ENCODE data around the gene CMSS1.

Gene CMSS1

DNA sequence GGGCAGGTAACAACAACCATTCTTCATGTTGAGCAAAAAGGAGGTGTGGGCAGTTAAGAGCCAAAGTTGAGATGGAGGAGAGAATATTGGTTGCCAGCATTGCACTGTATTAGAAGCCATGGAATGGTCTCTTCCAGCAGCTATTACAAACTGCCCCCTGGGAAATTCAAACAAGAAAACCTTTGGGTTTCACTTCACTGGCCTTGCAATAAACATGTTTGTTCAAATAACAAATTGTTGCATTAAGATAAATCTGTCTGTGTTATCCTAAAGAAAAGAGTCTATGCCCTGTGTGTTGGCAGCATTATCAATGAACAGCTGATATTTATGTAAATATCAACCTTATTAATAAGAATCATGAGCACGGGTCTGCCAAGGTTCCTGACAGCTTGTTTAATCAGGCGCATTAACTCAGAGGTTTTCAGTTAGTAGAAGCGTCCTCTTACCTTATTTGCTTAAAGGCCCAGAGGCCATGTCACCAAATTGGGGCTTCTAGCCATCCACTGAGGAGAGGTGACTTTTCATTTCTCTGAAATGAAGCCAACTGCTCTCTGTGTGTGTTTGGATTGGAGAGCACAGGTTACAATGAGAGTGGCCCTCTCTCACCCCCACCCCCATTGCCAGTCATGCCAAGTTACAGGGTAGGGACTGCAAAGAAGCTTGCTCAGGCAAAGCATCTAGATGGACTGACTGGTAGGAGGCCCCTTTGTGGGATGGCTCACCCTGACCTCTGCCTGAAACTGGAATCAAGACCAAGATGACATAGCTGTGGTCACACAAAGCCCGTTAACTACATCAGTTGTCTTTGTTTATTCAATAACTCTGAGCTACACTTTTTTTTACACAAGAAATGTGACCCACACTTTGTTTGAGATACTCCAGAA is 286.1 kb downstream of the CMSS1 start:
- Histone ChIP-seq H3K4me3 (ENCODE audit: low read depth, low read length) (no peak overlapping the region), H3K4me1 (peaks cover 21% of the 10 kb centered on the region), H3K9me3 (ENCODE audit: control insufficient read depth, low read length) (no peaks in the 10 kb centered on the region), H3K4me2 (ENCODE audit: low read length) (no peak overlapping the region), H3K9ac (no peak overlapping the region), H2AFZ (no peak overlapping the region), H3K27me3 (ENCODE audit: control insufficient read depth, insufficient read depth, low read length) (no peaks in the 10 kb centered on the region), H3K79me2 (no peaks in the 10 kb centered on the region), H3K27ac (no peak overlapping the region), H3K36me3 (ENCODE audit: control insufficient read depth, insufficient read depth, low read length) (no peaks in the 10 kb centered on the region)
- no peak for TF ChIP-seq CTCF (IDR thresholded peaks at IDR 0.05)

GRCh38 chr3:100104442-100104798 is 286.8 kb downstream of the CMSS1 start:
- H3K4me3 ChIP-seq (ENCODE audit: low read depth, low read length), result no peak overlapping the region
- H3K4me2 ChIP-seq (ENCODE audit: low read length), result no peak overlapping the region
- H3K79me2 ChIP-seq, result no peaks in the 10 kb centered on the region
- no peaks in the 10 kb centered on the region for H3K27me3 ChIP-seq (ENCODE audit: control insufficient read depth, insufficient read depth, low read length)
- H3K9me3 ChIP-seq (ENCODE audit: control insufficient read depth, low read length), result no peaks in the 10 kb centered on the region
- H3K4me1 ChIP-seq, result peaks cover 20% of the 10 kb centered on the region
- no peak overlapping the region for H2AFZ ChIP-seq
- H3K36me3 ChIP-seq (ENCODE audit: control insufficient read depth, insufficient read depth, low read length), result no peaks in the 10 kb centered on the region
- no peak for TF ChIP-seq CTCF (IDR thresholded peaks at IDR 0.05)
- H3K27ac ChIP-seq, result no peak overlapping the region
- no peak overlapping the region for H3K9ac ChIP-seq

GRCh38 chr3:100104817-100105413 is 287.3 kb downstream of the CMSS1 start:
- Histone ChIP-seq H3K9me3 (ENCODE audit: control insufficient read depth, low read length) (no peaks in the 10 kb centered on the region), H3K4me1 (peaks cover 20% of the 10 kb centered on the region), H3K9ac (no peak overlapping the region), H3K79me2 (no peaks in the 10 kb centered on the region), H3K4me2 (ENCODE audit: low read length) (no peak overlapping the region), H3K27ac (no peak overlapping the region), H3K27me3 (ENCODE audit: control insufficient read depth, insufficient read depth, low read length) (no peaks in the 10 kb centered on the region), H2AFZ (no peak overlapping the region), H3K36me3 (ENCODE audit: control insufficient read depth, insufficient read depth, low read length) (no peaks in the 10 kb centered on the region), H3K4me3 (ENCODE audit: low read depth, low read length) (no peak overlapping the region)
- TF ChIP-seq CTCF (IDR thresholded peaks at IDR 0.05), result no peak

- Histone ChIP-seq H3K27me3 (ENCODE audit: control insufficient read depth, insufficient read depth, low read length) (no peaks in the 10 kb centered on the region), H2AFZ (no peak overlapping the region), H3K4me1 (peaks cover 20% of the 10 kb centered on the region), H3K4me2 (ENCODE audit: low read length) (no peak overlapping the region), H3K79me2 (no peaks in the 10 kb centered on the region), H3K4me3 (ENCODE audit: low read depth, low read length) (no peak overlapping the region), H3K27ac (no peak overlapping the region), H3K36me3 (ENCODE audit: control insufficient read depth, insufficient read depth, low read length) (no peaks in the 10 kb centered on the region), H3K9me3 (ENCODE audit: control insufficient read depth, low read length) (no peaks in the 10 kb centered on the region), H3K9ac (no peak overlapping the region)
- TF ChIP-seq CTCF (IDR thresholded peaks at IDR 0.05), result no peak
Observed at GRCh38 chr3:100105501-100105900, 287.8 kb downstream of the CMSS1 start.
